PC-9 (cell line): ENCODE data around the gene PIP5K1A.
"Not testable (repeated sequence)": the region's sequence is repeated elsewhere in the genome, so short reads cannot be mapped to it uniquely, and the experiment has no call there.

Experiments used
- EZH2 ChIP-seq: fragments of 200-600 bp; sonication (generic); IDR thresholded peaks from 2 replicates; pipeline ENCODE4 v1.8.0; 2017; ENCODE audit warnings: antibody characterized with exemption, low read depth
- TF ChIP-seq, protein P1 (sequence below): fragments of 200-600 bp; sonication (generic); conservative IDR thresholded peaks from 2 replicates; pipeline ENCODE4 v1.6.1; 2017; ENCODE audit warnings: mixed run types, antibody characterized with exemption, mild to moderate bottlenecking, moderate library complexity

DNA sequence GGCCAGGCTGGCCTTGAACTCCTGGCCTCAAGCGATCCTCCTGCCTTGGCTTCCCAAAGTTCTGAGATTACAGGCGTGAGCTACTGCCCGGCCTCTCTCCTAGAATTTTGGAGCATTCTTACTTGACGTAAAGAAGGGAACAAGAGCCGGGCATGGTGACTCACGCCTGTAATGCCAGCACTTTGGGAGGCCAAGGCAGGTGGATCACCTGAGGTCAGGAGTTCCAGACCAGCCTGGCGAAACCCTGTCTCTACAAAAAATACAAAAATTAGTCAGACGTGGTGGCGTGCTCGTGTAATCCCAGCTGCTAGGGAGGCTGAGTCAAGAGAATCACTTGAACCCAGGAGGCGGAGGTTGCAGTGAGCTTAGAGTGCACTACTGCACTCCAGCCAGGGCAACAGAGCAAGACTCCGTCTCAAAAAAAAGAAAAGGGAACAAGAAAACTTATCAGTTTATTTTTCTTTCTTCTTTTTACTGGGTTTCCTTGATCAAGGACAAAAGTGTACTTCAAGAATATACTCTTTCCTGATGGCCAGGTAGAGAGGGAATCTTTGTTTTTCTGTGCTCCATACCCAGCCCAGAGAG lies 7.1 kb downstream of the PIP5K1A start:
- TF ChIP-seq, protein P1, sequence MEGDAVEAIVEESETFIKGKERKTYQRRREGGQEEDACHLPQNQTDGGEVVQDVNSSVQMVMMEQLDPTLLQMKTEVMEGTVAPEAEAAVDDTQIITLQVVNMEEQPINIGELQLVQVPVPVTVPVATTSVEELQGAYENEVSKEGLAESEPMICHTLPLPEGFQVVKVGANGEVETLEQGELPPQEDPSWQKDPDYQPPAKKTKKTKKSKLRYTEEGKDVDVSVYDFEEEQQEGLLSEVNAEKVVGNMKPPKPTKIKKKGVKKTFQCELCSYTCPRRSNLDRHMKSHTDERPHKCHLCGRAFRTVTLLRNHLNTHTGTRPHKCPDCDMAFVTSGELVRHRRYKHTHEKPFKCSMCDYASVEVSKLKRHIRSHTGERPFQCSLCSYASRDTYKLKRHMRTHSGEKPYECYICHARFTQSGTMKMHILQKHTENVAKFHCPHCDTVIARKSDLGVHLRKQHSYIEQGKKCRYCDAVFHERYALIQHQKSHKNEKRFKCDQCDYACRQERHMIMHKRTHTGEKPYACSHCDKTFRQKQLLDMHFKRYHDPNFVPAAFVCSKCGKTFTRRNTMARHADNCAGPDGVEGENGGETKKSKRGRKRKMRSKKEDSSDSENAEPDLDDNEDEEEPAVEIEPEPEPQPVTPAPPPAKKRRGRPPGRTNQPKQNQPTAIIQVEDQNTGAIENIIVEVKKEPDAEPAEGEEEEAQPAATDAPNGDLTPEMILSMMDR = not testable (repeated sequence)
- not testable (repeated sequence) for TF ChIP-seq EZH2
